Left renal pelvis (tissue), 4 donors: ENCODE measurements around the gene RBM23. TPM values are rescaled to one million over a fixed set of nuclear protein-coding genes. Genes with fewer than 3 reads are reported as not detected.
A peak's percentile ranks its signal among the peaks of the same experiment; 100 is the strongest.
"Not testable (repeated sequence)": the region's sequence is repeated elsewhere in the genome, so short reads cannot be mapped to it uniquely, and the experiment has no call there.

Source experiments
- DNase-seq, 4 donors: peaks; one replicate each; pipeline ENCODE4 v3.0.0-alpha.2; 2013; ENCODE audit warnings: low read depth in 4 of 4, low spot score in 3 of 4
- polyA plus RNA-seq, 4 donors: library from polyadenylated mRNA; unstranded; fragments of 120-200 nt; gene quantifications; one replicate each; pipeline ENCODE4 v1.2.1, GENCODE V29; 2013; ENCODE audit not compliant: insufficient read length in 4 of 4

RBM23 gene
- polyA plus RNA-seq: 100 to 1,000 TPM; 103 to 137 (median 122) TPM

DNA sequence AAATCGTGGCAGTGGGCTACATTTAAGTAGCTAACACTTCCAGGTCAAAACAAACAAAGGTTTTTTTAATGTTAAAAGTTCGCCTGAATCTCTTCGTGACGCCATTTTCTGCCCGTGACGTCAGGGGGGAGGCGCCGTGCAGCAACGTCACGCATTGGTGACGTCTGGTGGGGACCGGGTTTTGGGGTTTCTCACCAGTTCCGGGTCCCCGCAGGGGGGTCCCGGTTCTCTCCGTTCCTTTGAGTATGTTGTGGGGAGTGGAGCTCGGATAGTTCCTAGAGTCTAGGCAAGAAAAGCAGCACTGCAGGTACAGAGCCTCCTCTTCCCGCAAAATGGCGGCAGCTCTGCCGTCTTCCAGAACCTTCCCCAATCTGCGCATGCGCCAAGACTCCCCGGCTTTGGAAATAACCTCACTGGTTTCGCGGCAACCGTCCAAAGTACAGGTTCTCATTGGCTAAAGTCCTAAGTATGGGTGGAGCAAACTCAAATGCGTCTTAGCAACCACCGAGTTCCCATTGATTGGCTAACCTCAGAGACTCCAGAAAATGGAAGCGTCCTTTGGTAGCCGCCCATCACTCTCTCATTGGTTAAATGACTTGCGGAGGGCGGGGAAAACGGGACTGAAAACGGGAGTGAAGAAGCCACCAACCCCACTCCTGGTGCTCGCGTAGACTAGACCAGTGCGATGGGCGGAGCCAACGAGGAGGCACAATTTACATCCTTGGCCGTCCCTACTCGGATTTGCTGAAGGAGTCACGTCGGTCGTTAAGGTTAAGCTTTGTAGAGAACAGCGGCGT is at the start of gene RBM23:
Gene RBM23, minus strand, starts transcription at position 346 of the 797 bp plus-strand sequence.
- DNase-seq: peak; percentile 100

DNA sequence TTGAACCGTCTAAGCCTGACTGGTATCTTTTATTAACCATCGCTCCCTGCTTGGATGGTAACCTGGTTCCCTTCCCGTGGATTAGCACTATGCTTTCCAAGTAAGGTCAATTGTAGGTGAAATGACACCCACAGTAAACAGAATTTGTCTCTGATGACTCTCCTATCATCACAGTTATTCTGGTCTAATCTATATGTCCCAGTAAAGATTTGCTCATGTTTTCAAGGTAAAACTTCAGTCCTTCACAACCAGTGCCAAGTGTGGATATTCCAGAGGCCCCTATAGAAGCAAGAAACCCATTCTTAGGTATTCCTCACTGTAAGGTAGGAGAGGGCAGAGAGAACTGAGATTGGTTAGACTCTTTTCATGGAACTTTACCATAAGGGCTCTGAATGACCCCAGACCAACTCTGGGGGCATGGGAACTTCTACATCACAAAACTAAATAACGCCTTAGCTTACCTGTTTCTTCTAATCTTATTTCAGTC is 47.9 kb upstream of the RBM23 start:
- no peak for DNase-seq

DNA sequence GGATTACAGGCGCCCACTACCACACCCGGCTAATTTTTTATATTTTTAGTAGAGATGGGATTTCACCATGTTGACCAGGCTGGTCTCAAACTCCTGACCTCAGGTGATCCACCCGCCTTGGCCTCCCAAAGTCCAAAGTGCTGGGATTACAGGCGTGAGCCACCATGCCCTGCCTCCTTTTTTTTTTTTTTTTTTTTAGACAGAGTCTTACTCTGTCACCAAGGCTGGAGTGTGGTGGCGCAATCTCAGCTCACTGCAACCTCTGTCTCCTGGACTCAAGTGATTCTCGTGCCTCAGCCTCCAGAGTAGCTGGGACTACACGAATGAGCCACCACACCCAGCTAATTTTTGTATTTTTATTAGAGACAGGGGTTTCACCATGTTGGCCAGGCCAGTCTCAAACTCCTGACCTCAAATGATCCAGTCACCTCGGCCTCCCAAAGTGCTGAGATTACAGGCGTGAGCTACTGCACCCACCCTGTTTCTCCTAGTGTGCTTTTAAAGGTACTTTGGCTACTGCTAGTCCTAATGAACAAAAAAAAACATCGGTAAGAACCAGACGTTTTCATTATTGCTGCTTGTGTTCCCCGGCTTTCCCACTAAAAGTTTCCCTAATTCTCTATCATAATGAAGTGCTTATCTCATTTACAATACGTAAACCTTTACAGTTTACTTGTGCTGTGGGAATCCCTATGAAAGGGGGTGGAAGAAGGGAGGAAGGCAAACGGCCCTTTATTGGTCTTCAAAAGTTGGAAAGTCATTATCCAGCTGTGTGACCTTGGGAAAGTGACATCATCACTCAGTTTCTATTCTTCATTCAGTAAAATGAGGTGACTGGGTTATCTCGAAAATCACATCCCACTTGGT is 47.2 kb upstream of the RBM23 start:
- not testable (repeated sequence) for DNase-seq

DNA sequence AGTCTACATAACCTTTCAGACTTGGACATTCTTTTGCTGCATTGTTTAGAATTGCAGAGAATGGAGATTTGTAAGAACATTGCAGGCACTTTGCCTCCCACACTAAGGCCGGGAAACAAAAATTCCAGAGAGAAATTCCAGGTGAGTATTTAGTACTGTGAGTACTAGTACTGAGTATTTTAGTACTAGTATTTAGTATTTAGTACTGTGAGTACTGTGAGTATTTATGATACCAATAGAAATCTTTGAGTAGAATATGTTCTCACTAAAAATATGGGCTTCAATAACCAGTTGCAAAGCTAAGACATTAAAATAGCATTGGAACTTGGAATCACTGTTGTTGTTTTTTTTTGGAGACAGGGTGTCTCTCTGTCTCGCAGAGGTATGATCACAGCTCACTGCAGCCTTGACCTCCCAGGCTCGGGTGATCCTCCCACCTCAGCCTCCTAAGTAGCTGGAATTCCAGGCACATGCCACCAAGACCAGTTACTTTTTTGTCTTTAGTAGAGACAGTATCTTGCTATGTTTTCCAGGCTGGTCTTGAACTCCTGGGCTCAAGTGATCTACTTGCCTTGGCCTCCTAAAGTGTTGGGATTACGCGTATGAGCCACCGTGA is 43.2 kb upstream of the RBM23 start:
- no peak for DNase-seq

DNA sequence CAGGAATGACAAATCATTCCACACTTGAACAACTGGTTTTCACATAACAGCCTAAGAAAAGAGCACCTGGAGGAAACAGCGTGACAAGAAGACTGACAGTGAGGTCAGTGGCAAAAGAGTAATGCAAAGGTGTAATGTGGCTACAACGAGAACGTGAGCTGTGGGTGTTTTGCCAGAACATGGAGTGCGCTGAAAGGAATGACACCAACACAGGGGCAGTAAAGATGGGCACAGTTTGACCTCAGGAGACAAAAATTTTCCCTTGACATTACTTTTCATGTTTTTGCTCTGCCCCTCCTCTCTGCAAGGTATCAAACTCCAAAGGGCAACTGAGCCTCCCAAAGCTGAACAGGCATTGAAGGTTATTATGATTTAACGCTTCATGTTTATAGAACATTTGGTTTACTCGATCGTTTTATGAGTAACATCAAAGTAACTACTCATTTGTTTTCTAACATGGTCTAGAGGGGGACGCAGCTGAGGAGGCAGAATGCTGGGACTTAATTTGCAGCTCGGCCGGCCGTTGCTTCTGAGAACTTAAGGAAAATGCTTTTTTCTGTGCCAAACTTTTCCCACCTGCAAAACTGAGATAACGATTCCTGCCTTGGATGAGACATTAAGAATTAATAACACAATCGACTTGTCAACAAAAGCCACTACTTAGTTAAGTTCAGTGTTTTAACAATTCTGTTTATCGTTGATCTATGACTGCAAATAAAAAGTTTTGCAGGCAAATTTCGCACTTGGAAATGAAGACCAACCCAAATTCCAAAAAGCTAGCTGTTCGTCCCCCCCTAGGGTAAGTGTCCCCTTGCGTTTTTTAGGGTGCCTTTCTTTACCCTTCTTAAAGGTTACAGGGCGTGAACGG is 37.0 kb upstream of the RBM23 start:
- DNase-seq: no peak

DNA sequence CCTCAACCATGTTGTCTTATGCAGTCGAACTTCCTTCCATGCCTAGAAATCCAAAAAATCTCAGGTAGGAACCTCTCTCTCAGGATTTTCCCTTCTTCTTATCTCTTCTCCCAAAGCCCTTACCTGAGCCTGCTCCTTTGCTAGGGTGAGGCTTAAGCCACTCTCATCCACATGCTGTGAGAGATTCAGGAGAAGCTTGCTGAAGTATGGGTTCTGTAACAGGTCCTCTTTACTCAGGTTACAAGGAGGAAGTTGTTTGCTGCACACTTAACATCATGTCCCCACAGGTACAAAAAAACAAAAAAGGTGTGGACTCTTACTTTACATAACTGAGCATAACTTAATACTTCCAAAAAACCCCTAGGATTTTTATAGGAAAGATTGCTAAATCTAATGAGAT is 33.5 kb upstream of the RBM23 start:
- no peak for DNase-seq

DNA sequence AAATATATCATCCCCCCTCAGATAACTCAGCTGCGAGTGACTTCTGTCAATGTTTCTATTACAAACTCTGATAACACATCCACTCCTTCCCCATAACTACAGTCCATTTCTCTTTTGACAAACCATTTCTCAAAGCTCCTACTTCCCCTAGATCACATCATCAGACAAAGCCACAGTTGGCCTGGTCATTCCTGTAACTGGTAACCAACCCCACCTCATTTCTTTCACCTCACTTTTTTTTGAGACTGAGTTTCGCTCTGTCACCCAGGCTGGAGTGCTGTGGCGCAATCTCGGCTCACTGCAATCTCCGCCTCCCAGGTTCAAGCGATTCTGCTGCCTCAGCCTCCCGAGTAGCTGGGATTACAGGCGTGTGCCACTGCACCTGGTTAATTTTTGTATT is 32.8 kb upstream of the RBM23 start:
- DNase-seq: not testable (repeated sequence)

DNA sequence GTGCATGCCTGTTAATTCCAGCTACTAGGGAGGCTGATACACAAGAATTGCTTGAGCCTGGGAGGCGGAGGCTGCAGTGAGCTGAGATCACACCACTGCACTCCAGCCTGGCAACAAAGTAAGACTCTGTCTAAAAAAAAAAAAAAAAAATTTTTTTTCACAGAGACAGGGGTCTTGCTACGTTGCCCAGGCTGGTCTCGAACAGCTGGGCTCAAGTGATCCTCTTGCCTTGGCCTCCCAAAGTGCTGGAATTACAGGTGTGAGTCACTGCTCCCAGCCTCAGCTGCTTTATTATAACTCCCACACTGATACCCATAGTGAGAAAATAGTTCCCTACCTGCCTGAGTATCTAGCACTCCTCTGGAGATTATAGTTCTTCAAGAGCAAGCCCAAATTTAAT is 26.7 kb upstream of the RBM23 start:
- no peak for DNase-seq

DNA sequence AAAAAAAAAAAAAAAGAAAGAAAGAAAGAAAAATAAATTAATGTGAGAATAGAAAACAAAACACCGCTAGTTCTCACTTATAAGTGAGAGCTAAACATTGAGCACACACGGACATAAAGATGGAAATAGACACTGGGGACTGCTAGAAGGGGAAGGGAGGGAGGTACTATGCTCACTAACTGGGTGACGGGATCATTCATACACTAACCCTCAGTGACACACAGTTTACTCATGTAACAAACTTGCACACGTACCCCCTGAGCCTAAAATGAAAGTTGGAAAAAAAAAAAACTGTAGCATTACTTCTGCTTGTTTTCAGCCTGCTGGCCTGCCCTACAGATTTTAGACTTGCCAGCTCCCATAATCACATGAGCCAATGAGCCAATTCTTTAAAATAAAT is 20.7 kb upstream of the RBM23 start:
- DNase-seq: no peak

DNA sequence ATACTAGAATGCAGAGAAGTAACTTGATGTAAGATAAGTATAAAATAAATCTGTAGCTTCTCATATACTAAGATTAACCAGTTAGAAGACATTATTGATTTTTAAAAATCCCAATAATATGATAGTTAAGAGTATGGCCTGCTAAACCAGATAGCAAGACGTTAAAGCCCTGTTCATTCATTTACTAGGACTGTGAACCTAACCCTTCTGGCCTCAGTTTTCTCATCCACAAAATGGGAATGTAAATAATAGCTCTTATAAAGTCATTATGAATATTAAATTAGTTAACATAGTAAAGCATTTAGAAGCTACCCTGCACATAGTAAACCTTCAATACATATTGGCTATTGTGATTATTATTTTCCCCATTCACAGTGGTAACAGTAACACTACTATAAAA is 16.2 kb upstream of the RBM23 start:
- no peak for DNase-seq

DNA sequence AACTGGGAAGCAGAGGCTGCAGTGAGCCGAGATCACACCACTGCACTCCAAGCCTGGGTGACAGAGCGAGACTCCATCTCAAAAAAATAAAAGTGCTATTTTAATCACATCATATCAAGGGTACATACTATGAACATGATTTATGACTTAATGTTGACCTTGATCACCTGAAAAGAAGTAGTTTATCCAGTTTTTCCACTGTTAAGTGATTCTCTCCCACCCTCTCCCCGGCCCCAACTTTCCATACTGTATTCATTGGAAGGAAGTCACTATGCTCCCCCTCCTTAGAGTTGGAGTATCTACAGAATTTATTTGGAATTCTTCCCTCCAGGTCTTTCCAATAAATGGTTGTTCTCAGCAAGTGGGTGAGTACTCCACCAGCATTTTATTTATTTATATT is 13.2 kb upstream of the RBM23 start:
- no peak for DNase-seq

DNA sequence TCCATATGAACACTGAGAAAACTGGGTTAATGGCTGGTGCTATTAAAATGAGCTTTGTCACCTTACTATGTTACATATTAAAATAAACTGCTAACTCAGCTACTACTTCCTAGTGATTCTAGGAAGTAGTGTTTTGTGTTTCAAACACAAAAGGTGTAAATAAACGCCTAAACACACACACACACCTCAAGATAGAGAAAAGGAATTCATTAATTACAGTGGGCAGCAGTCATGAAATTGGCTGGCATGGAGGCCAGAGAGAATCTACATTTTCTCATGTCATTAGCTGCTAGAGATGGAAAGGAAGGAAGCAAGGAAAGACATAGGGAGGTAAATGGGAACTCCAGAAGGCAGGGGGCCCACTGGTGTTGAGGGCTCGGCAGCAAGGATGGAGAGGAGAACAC is 11.0 kb upstream of the RBM23 start:
- peak in 2 of 4 donors; percentile 33 to 42 for DNase-seq

DNA sequence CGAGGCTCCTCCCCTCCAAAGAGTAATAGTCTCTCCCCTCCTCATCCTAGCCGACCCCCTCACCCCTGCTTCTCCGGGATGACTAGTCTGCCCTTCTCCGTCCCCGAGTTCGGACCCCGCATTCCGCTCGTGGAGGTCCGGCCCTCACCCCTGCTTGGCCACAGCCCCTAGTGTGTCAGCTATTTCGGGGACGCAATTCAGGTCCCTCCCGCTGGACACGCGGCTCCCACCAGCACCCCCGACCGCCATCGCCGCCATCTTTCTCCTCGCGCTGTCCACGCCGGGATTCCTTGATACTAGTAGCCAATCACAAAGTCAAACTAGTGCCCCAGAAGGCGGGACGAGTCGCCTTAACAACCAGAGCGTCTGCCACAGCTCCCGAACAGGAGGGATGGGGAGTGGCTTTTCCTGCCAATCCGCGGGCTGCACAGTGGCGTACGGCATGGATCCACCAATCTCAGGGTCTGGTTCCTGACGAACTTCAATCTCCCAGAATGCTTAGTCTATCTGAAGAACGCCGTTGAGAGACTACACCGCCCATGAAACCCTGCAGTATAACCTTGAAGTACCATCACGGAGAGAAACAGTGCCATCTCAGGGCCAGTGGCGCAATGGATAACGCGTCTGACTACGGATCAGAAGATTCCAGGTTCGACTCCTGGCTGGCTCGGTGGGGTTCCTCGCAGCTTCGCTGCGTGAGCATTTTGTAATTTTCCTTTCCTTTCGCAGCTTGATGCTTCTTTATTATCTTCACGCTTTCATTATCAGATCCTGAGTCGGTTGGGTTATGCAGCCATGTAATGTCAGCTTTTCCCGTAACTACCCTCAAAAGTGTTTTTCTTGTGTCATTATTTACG is 10.4 kb upstream of the RBM23 start, which contains the start of gene PRMT5:
Gene PRMT5, minus strand, starts transcription at position 273 of the 857 bp plus-strand sequence. Its CDS starts 15 bp downstream, at position 258.
- peak; percentile 99 to 100 (median 100) for DNase-seq

DNA sequence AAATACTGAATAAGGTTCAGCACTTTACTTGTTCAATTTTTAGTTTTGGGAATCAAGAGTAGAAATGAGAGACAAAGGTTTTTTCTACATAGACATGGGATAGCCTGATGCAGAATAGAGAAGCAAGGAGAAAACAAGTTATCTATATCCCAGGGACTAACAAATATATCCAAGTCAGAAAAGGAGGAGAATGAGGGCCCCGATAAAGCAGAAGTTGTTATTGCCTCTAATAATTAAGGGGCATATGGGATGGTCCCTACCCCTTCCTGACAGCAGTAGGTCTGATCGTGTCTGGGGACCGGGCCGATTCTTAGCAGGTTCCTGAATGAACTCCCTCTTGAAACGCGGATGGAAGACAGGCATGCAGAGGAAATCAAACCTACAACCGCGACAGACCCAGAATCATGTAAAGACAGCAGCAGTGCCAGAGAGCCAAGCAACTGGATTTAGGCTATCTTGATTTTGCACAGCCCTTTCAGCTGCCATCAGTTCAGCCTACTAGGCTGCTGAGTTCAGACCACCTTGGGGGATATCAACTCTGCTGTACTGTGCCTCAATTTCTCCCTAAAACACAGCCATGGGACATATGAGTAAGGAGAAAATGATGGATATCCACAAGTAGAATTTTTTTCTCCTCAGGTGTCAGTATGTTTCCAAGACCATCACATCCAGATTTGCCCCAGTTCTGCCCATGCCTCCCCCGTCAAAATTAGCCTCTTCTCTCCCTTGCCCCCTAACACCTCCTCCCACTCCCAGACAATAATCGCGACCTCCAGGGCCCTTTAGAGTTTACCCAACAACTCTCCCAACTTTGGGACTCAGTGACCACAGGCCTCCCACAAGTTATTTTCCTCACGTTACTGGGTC is 9.5 kb upstream of the RBM23 start:
- DNase-seq: no peak

DNA sequence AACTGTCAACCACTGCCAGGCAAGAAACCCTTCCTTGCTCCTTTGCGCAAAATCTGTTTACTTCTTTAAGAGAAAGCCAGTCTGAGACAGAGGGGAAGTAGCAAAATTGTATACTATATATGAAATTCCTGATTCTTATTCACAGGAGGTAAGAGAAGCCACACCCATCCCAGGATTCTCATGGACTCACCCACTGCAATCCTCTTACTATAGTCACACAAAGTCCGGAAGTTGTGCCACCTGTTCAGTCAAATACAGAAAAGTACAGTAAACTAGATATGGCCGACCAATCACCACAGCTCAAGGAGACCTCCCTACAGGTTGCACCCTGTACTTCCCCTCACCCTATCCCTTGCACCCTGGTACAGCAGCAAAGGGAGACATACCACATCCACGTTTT is 7.4 kb upstream of the RBM23 start:
- no peak for DNase-seq

DNA sequence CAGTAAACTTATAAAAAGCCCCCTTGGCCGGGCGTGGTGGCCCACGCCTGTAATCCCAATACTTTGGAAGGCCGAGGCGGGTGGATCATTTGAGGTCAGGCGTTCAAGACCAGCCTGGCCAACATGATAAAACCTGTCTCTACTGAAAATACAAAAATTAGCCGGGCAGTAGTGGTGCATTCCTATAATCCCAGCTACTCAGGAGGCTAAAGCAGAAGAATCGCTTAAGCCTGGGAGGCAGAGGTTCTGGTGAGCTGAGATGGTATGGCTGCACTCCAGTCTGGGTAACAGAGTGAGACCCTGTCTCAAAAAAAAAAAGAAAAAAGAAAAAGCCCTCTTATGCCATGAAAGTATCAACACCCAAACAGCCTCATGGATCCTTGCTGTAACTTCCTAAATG is 6.6 kb upstream of the RBM23 start:
- no peak for DNase-seq

DNA sequence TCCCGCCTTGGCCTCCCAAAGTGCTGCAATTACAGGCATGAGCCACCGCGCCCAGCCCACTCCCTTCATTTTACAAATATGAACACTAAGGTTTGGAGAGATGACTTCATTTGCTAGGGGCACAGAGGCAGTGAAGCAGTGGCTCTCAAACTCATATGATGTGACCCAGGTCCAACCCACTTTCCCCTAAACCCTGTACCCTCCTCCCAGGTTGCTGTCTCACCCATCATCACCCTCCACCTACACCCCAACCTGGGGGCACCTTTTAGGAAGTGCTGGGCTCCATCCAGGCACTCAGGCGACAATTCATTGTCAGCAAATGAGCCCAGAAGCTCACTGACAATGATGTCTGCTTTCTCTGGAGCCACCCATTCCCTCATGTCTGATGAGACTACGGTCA is 4.8 kb upstream of the RBM23 start:
- no peak for DNase-seq

DNA sequence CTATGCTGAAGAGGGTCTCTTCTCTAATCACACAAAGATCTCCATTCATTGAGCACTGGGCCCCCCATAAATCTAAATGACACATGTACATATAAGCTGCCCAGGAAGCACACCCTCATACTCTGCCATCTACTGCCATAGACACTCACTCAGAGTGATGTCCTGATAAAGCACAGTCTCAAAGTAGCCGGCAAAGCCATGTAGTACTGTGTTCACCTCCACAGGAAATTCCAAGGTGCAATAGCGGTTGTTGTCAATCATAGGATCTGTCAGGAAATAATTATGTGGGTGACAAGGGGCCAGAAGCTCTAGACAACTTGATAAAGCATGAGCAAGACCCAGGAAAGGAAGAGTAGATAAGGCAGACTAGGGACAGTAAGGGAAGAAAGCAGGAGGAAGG is 3.3 kb upstream of the RBM23 start:
- DNase-seq: no peak
